Ovary (tissue), 3 donors: Measurements from ENCODE around the gene NAV1.

ENCODE experiments used
- POLR2A ChIP-seq: fragments of 450-650 bp; IDR thresholded peaks from one replicate; pipeline ENCODE4 v1.6.1; 2017; ENCODE audit warnings: antibody characterized with exemption, mild to moderate bottlenecking, moderate library complexity
- TF ChIP-seq, protein P1 (sequence below), 3 donors: fragments of 450-650 bp in 2 of 3; fragments of 200-600 bp in 1 of 3; IDR thresholded peaks; one replicate each; pipeline versions ENCODE4 v1.5.1 to v1.8.0; 2016 to 2022; ENCODE audit warnings: antibody characterized with exemption in 3 of 3, mild to moderate bottlenecking in 1 of 3
- donor health status: DM: no; HTN: no; CAD: no.

DNA sequence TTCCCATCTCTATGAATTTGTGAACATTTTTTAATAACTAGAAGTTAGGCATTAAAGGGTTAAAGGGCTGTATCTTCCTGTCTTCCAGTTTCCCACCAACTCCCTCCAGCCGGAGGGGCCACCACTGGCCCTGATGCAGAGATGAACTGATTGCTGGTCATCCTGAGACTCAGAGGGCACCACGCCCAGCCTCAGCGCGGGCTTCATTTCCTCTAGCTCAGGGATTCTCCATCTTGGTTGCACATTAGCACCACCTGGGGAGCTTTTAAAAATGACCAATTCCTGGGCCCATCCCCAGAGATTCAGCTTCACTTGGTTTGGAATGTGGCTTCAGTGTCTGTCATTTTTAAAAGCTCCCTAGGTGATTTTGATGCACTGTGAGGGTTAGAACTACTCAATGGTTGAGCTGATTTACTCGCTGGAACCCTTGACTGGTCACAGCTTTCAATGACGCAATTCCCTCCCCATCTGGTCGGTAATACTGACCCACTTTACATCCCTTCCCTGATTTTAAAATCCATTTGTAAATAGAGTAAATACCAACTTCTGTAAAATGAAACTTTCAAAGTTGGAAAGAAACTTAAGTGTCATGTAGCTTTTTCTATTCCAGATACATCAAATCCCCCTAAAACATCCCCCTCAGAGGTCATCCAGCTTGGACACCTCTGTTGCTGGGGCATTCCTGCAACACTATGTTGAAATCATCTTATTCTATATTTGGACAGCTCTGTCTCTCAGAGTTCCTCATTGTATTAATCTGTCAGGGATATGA, 5.1 kb downstream of the NAV1 start:
- TF ChIP-seq, protein P1, sequence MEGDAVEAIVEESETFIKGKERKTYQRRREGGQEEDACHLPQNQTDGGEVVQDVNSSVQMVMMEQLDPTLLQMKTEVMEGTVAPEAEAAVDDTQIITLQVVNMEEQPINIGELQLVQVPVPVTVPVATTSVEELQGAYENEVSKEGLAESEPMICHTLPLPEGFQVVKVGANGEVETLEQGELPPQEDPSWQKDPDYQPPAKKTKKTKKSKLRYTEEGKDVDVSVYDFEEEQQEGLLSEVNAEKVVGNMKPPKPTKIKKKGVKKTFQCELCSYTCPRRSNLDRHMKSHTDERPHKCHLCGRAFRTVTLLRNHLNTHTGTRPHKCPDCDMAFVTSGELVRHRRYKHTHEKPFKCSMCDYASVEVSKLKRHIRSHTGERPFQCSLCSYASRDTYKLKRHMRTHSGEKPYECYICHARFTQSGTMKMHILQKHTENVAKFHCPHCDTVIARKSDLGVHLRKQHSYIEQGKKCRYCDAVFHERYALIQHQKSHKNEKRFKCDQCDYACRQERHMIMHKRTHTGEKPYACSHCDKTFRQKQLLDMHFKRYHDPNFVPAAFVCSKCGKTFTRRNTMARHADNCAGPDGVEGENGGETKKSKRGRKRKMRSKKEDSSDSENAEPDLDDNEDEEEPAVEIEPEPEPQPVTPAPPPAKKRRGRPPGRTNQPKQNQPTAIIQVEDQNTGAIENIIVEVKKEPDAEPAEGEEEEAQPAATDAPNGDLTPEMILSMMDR (IDR thresholded peaks at IDR 0.05): no peak
- TF ChIP-seq POLR2A: no peak
